Stimulated activated CD8-positive, alpha-beta memory T cell treated with anti-CD3 and anti-CD28 coated beads, Interleukin-4, amount 100 ng/mL, for 1 hour (primary cell): ENCODE data around the gene FMN2.

Experiments used
- DNase-seq, 2 donors: peaks; one replicate each; pipeline ENCODE4 v3.0.0-alpha.2; 2020; ENCODE audit warnings: low read depth in 2 of 2, low spot score in 1 of 2

The FMN2 gene

GRCh38 chr1:240091614-240092300 is at the start of gene FMN2:
TSS of gene FMN2 (plus strand) at chr1:240091883. CDS start at chr1:240092110, 227 bp downstream.
- DNase-seq, result no peak

GRCh38 chr1:240044620-240045019 is 47.1 kb upstream of the FMN2 start:
- DNase-seq, result no peak

GRCh38 chr1:240046000-240046399 is 45.7 kb upstream of the FMN2 start:
- DNase-seq, result no peak

- DNase-seq, result no peak
Observed at GRCh38 chr1:240054109-240054701, 37.5 kb upstream of the FMN2 start.

GRCh38 chr1:240055936-240056335 is 35.7 kb upstream of the FMN2 start:
- DNase-seq, result no peak

GRCh38 chr1:240056350-240056749 is 35.3 kb upstream of the FMN2 start:
- no peak for DNase-seq

GRCh38 chr1:240058049-240058448 is 33.6 kb upstream of the FMN2 start:
- DNase-seq, result no peak

- DNase-seq, result no peak
Observed at GRCh38 chr1:240068961-240069360, 22.7 kb upstream of the FMN2 start.

GRCh38 chr1:240070188-240070587 is 21.5 kb upstream of the FMN2 start:
- DNase-seq, result no peak

- no peak for DNase-seq
Observed at GRCh38 chr1:240073097-240073496, 18.6 kb upstream of the FMN2 start.

GRCh38 chr1:240074422-240074821 is 17.3 kb upstream of the FMN2 start:
- no peak for DNase-seq

- no peak for DNase-seq
Observed at GRCh38 chr1:240074908-240075307, 16.8 kb upstream of the FMN2 start.

GRCh38 chr1:240084337-240084736 is 7.3 kb upstream of the FMN2 start:
- DNase-seq, result no peak

- DNase-seq, result no peak
Observed at GRCh38 chr1:240084749-240085148, 6.9 kb upstream of the FMN2 start.

- DNase-seq, result no peak
Observed at GRCh38 chr1:240086726-240087125, 5.0 kb upstream of the FMN2 start.

GRCh38 chr1:240090014-240090413 is 1.7 kb upstream of the FMN2 start:
- DNase-seq, result no peak

GRCh38 chr1:240090957-240091600 is 604 bp upstream of the FMN2 start:
- no peak for DNase-seq

GRCh38 chr1:240092301-240093119 is 827 bp downstream of the FMN2 start:
- no peak for DNase-seq

- no peak for DNase-seq
Observed at GRCh38 chr1:240093120-240093961, 1.7 kb downstream of the FMN2 start.

- DNase-seq, result no peak
Observed at GRCh38 chr1:240094041-240094722, 2.5 kb downstream of the FMN2 start.
